GM18505 (cell line): ENCODE results near the gene ITPR1.
A peak's percentile ranks its signal among the peaks of the same experiment; 100 is the strongest.

Experiments
- ATAC-seq: cut with Tn5 transposase; IDR thresholded peaks from one replicate; pipeline ENCODE4 v1.9.1; 2021; ENCODE audit not compliant: unreplicated experiment
- POLR2A ChIP-seq: IDR thresholded peaks from 4 replicates; pipeline ENCODE4 v1.6.1; 2011; ENCODE audit warnings: borderline replicate concordance; ENCODE audit not compliant: insufficient read depth, insufficient read length; ENCODE audit errors: extremely low read depth

Gene ITPR1

DNA sequence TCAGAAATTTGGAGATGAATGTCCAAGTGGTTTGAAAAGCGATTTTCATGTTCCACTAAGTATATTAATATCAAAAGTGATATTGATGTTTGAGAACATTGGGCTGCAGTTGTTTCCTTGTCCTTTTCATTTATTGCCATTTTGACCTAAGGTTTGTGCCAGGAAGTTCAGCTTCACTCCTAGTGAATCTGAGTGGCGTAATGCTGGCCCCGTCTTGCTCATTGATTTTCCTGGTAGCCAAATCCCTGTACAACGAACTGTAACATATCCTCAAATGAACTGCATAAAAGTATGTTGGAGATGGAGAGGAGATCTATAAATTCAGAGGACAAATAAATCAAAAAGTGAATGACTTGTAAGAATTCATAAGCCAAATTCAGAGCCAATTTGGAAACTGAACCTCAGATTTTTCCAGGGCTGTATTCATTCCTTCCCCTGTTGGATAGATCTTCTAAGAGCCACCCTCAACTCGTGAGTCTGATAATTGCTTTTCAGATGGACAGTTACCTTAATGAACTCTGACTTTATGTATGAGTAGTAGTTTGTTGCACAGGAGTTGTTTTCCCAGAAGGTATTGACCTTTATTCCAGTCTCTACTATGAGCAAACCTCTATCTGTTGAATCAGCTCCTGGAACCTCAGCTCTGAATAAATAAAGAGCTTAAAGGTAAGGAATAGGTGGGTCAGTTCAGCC, 72.8 kb downstream of the ITPR1 start:
- TF ChIP-seq POLR2A: no peak
- no peak for ATAC-seq

DNA sequence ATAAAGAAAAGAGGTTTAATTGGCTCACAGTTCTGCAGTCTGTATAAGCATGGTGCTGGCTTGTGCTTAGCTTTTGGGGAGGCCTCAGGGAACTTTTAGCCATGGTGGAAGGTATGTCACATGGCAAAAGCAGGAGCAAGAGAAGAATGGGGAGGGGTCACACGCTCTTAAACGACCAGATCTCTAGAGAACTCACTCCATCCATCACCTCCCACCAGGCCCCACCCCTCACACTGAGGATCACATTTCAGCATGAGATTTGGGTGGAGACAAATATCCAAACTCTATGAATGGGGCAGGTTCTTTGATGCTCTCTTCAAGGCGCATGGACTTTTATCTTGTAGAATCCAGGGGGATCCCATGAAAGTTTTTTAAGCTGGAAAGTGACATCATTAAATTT, 75.7 kb downstream of the ITPR1 start:
- TF ChIP-seq POLR2A: no peak
- ATAC-seq: no peak

DNA sequence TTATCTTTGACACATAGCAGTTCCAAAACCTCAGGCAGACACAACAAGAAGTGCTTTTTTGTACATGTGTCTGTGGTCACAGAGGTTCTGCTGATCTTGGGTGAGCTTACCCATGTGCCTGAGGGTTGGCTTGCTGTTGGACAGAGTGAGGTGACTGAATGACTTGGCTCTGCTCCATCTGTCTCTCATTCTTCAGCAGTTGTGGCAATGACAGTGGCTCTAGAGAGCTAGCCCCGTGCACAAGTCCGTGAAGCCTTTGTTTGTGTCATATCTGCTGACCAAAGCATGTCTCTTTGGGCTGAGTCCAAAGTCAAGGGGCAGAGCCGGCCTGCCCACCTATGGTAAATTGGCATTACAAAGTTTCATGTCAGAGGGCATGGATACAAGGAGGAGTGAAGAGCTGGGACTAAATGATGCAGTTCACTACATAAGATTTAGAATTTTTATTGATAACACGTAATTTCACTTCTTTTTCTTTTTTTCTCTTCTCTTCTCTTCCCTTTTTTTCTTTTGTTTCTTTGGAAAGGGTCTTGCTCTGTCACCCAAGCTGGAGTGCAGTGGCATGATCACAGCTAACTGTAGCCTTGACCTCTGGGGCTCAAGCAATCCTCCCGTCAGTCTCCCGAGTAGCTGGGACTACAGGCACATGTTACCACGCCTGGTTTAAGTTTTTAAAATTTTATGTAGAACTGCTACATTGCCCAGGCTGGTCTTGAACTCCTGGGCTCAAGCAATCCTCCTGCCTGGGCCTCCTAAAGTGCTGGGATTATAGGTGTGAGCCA, 77.9 kb downstream of the ITPR1 start:
- no peak for TF ChIP-seq POLR2A
- ATAC-seq: no peak

DNA sequence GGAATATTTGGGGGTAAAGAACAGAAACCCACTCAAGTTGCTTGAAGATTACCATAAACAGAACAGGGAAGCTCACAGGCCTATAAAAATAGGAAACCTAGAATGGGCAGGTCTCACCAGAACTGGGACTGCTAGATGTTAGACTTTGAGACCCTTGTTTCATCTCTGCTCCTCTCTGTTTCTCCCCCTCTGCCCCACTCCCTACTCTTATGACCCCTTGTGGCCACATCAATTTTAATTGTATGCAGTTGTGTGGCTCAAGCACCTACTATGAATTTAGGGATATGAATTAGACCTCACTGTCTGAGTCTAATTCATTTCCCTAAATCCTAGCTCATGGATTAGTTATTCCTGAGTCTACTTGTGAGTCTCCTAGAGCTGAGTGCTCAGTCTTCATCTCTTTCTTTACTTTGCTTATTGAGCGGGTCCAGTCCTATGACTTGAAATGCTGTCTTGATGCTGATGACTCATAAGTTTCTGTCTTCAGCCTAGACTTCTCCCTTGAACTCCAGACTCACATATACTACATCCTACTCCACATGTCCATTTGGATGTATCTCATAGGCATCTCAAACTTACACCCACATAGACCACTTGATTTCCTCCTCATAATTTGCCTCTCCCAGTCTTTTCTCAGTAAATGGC, 78.7 kb downstream of the ITPR1 start:
- TF ChIP-seq POLR2A: no peak
- ATAC-seq: peak; percentile 57

DNA sequence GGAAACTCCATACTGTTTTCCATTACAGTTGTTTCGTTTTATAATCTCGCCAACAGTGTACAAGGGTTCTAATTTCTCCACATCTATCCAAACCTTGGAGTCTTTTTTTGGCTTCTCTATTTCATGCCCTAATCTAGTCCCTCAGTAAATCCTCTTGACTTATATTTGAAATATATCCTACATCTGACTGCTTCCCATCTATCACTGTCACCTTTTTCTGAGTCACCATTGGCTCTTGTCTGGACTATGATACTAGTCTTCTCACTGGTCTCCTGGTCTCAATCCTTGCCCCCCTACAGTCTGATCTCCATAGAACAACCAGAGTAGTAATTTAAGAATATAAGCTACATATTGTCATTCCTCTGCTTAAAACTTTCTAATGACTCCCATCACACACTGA, 80.0 kb downstream of the ITPR1 start:
- no peak for TF ChIP-seq POLR2A
- no peak for ATAC-seq

DNA sequence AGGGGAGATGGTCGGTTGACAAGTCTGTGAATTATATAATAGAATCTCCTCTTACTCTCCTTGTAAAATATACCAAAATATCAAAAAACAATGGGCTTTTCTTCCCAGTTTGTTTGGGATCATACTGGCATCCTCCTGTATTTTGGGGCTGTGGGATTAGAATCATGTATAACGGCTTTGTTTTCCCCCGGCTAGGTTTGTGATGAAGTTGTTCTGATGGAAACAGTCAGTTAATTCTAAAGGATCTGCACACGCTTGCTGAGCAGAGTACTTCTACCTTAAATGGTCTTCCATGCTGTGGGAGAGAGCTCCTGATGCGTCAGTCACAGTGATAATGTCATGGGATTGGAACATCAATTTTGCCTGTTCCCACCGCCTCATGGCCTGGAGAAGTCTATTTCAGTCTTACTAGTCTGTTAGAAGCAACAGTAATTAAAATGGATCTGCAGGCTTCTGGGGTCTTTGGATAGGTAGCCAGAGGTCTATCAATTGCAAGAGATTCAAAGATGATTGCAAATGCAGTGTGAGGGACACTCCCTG, 81.3 kb downstream of the ITPR1 start:
- no peak for ATAC-seq
- no peak for TF ChIP-seq POLR2A

DNA sequence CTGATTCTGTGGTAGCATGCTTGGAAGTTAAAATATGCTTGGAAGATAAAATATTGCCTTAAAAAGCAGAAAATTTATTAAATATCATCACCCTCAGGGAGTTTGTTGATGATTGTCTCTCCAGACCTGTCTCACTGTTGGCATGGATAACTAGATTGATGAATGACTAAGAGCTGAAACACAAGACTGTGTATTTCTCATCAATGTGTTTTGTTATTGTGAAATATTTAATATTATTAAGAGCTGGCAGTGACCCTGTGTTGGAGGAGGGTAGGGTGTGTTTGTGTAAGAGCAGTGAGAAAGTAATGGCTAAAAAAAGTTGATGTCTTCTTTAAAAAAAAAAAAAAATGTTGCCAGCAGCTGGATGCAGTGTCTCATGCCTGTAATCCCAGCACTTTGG, 82.2 kb downstream of the ITPR1 start:
- no peak for ATAC-seq
- no peak for TF ChIP-seq POLR2A

DNA sequence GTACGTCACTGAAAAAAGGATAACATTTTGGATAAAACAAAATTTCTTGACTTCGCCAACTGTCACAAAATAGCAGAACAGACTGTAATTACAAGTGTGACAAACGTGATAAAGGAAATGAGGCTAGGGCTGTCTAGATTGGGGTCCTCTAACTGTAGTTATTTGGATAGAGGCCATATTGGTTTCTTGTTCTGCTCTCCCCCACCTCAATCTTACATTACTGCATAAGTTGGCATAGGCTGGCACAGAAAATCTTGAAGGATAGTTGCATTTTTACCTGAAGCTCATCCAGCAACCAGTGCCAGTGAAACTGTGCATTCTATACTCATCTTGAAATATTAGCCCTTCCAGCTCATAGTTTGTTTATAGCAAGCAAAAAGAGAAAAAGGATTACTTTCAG, 84.6 kb downstream of the ITPR1 start:
- no peak for TF ChIP-seq POLR2A
- no peak for ATAC-seq

DNA sequence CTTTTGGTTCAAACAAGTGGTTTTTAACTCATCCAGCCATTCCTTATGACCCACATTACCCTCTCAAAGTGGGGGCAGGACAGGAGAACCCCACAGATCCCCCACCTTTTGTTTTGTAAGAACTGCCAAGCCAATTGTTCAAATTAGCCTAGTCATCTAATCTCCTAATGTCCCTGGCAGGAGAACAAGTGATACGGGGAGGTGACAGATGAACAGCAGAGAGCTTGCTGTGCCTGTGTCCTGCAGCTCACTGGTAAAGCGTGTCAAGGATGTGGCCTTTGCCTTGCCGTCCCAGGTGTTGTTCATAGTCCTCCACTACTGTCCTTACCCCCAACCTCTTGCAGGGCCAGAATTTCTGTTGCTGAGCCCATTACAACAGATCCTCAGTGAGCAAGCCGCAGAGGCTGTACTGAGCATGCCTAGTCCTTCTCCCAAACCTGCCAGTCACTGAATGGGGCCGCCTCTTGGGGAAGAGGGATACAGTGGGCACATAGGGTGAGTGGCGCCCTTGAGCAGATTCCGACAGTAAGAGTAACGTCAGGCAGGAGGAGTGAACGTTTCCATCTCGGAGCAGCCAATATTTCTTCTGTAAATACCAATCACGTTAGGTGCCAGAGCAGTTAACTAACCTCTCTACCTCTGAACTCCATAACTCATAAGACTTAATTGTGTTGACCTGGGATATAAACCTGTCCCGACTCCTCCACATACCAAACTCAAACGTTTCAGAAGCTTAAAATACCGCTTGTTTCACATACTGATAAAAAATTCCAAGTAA, 87.4 kb downstream of the ITPR1 start:
- TF ChIP-seq POLR2A: no peak
- ATAC-seq: no peak

DNA sequence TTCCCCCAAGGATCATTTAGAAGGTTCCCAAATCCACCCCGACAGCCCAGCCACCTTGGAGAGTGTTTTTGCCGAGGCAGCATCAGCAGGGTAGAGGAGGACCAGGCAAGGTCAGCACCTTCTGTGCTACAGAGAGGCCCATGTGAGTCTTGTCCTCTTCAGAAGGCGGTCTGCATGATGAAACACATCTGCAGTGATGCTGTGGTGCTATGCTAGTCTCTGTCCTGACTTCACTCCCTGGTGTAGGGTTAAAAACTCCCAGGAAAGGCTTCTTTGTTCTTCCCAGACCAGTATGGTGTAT, 87.9 kb downstream of the ITPR1 start:
- no peak for TF ChIP-seq POLR2A
- no peak for ATAC-seq

DNA sequence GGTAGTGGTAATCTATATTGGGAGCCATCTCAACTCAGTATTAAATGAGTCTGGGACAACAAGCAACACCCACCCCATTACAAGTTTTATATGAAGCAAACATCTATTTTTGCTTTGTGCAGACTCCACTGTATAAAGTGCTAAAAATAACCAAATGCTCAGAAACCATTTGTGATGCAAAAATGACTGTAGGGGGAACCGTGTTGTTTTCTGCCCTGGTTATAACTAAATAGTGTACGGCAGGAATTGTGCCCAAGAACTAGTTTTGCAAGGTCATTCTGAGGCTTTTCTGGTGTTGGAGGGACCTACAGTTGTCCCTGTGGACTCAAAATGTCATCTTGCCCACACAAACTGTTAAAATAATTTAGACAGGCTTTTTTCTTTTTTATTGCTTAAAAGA, 88.3 kb downstream of the ITPR1 start:
- no peak for ATAC-seq
- TF ChIP-seq POLR2A: no peak

DNA sequence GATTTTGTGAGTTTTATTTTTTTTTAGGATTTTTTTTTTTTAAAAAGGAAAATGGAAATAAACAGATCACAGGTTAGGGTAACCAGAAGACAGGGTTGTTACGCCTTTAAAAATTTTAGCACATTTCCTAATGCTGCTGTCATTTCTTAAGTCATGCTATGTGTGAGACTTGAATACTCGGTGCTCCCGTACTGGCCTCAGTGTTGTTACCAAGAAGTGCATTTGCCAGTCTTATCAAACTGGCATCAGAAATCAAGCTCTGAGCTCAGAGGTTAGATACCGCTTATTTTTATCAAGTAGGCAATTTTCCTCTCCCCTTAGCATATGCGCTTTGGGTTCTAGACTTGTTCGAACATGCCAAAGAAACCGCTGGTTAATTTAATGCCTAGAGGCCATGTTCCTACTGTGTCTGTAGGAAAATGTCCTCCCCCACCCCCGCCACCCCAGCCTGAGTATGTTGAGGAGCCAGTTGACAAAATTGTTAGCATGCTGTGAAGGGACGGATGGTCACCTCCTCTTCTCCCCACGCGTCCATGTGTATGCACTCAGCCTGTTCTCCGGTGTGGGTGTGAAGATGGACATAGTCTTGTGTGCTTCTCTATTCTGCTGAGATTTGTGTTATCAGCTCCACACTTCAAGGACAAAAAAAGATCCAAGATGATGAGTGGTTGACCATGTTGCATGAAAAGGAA, 88.9 kb downstream of the ITPR1 start:
- TF ChIP-seq POLR2A: no peak
- no peak for ATAC-seq

DNA sequence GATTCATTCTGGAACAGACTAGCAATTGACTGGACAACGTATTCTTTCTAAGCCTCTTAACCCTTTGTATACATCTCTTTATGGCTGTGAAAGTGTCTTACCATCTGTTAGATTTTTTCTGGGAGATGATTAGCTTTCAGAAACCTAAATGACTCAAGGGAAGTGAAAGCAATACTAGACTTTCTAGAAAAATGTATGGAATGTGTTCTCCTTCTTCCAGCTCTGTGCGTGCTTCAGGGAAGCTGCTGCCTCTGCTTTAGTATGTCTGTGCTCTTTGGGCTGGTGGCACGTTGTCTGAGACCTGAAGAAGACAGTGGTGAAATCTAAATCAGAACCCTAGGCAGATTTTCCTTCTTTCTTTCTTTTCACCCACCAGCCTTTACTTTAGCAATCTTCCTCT, 89.5 kb downstream of the ITPR1 start:
- ATAC-seq: no peak
- TF ChIP-seq POLR2A: no peak
